Activated CD4-positive, alpha-beta T cell treated with anti-CD3 and anti-CD28 coated beads for 24 hours (primary cell): Measurements from ENCODE around the gene ANO8.
"Not testable (repeated sequence)": the region's sequence is repeated elsewhere in the genome, so short reads cannot be mapped to it uniquely, and the experiment has no call there.

Experiments used
- DNase-seq, 2 donors: peaks; one replicate each; pipeline ENCODE4 v3.0.0-alpha.2; 2020; ENCODE audit warnings: low read depth in 2 of 2

ANO8 gene

GRCh38 chr19:17334414-17335409, at the start of gene ANO8:
Gene ANO8, minus strand, starts transcription at chr19:17334855. Its CDS starts 185 bp downstream, at chr19:17334670.
- peak; percentile 97 to 98 for DNase-seq

- no peak for DNase-seq
Measured at GRCh38 chr19:17380426-17381138, 45.9 kb upstream of the ANO8 start.

GRCh38 chr19:17379221-17379631, 44.6 kb upstream of the ANO8 start:
- no peak for DNase-seq

GRCh38 chr19:17378271-17378670, 43.6 kb upstream of the ANO8 start:
- no peak for DNase-seq

- DNase-seq: no peak
Measured at GRCh38 chr19:17376935-17377600, 42.4 kb upstream of the ANO8 start, which contains the start of gene PLVAP. Gene PLVAP, minus strand, starts transcription at chr19:17377342. Its CDS starts 54 bp downstream, at chr19:17377288.

GRCh38 chr19:17370026-17370587, 35.5 kb upstream of the ANO8 start:
- DNase-seq: no peak

- no peak for DNase-seq
Measured at GRCh38 chr19:17365361-17365760, 30.7 kb upstream of the ANO8 start.

GRCh38 chr19:17363852-17364605, 29.4 kb upstream of the ANO8 start:
- DNase-seq: not testable (repeated sequence)

- no peak for DNase-seq
Measured at GRCh38 chr19:17359905-17360800, 25.5 kb upstream of the ANO8 start.

GRCh38 chr19:17358395-17358794, 23.7 kb upstream of the ANO8 start:
- no peak for DNase-seq

GRCh38 chr19:17357724-17358123, 23.1 kb upstream of the ANO8 start:
- no peak for DNase-seq

GRCh38 chr19:17357078-17357666, 22.5 kb upstream of the ANO8 start:
- no peak for DNase-seq

- DNase-seq: no peak
Measured at GRCh38 chr19:17353386-17353785, 18.7 kb upstream of the ANO8 start.

- DNase-seq: no peak
Measured at GRCh38 chr19:17352608-17353280, 18.1 kb upstream of the ANO8 start.

GRCh38 chr19:17351815-17352435, 17.3 kb upstream of the ANO8 start:
- no peak for DNase-seq

- no peak for DNase-seq
Measured at GRCh38 chr19:17348700-17349099, 14.0 kb upstream of the ANO8 start.

- no peak for DNase-seq
Measured at GRCh38 chr19:17347877-17348276, 13.2 kb upstream of the ANO8 start.

GRCh38 chr19:17347361-17347760, 12.7 kb upstream of the ANO8 start:
- no peak for DNase-seq
